GM23248 (cell line): ENCODE data around the gene SPOP. TPM values are rescaled to one million over a fixed set of nuclear protein-coding genes. Genes with fewer than 3 reads are reported as not detected.
A peak's percentile ranks its signal among the peaks of the same experiment; 100 is the strongest.
"Not testable (repeated sequence)": the region's sequence is repeated elsewhere in the genome, so short reads cannot be mapped to it uniquely, and the experiment has no call there.

Experiments used
- DNase-seq: peaks from one replicate; pipeline ENCODE4 v3.0.0-alpha.2; 2015
- H2AFZ ChIP-seq: fragments of 200-600 bp; sonication (generic); 2 replicates; pipeline ENCODE4 v1.6.1; 2016; ENCODE audit warnings: antibody characterized with exemption
- H3F3A ChIP-seq: fragments of 200-600 bp; sonication (generic); 2 replicates; pipeline ENCODE4 v1.6.1; 2016; ENCODE audit warnings: mild to moderate bottlenecking, antibody characterized with exemption, mixed run types; ENCODE audit not compliant: insufficient read depth
- H3K27ac ChIP-seq: fragments of 200-600 bp; sonication (generic); 2 replicates; pipeline ENCODE4 v1.5.1; 2016; ENCODE audit warnings: mild to moderate bottlenecking
- H3K27me3 ChIP-seq: fragments of 200-600 bp; sonication (generic); replicated peaks from 2 replicates; pipeline ENCODE4 v1.6.1; 2016; ENCODE audit warnings: mild to moderate bottlenecking; ENCODE audit not compliant: insufficient read depth
- H3K36me3 ChIP-seq: fragments of 200-600 bp; sonication (generic); 2 replicates; pipeline ENCODE4 v1.6.1; 2016; ENCODE audit warnings: low read depth, mild to moderate bottlenecking
- H3K4me1 ChIP-seq: fragments of 200-600 bp; sonication (generic); 2 replicates; pipeline ENCODE4 v1.6.1; 2016; ENCODE audit warnings: mild to moderate bottlenecking; ENCODE audit not compliant: insufficient read depth
- H3K4me2 ChIP-seq: fragments of 200-600 bp; sonication (generic); one replicate; pipeline ENCODE4 v1.6.1; 2016; ENCODE audit warnings: mild to moderate bottlenecking; ENCODE audit not compliant: unreplicated experiment
- H3K4me3 ChIP-seq: fragments of 200-600 bp; sonication (generic); 2 replicates; pipeline ENCODE4 v1.5.1; 2016; ENCODE audit warnings: mild to moderate bottlenecking
- H3K79me2 ChIP-seq: fragments of 200-600 bp; sonication (generic); 2 replicates; pipeline ENCODE4 v1.6.1; 2016; ENCODE audit warnings: mild to moderate bottlenecking; ENCODE audit not compliant: insufficient read depth
- H3K9ac ChIP-seq: fragments of 200-600 bp; sonication (generic); 2 replicates; pipeline ENCODE4 v1.6.1; 2016; ENCODE audit warnings: mild to moderate bottlenecking
- H3K9me2 ChIP-seq: fragments of 200-600 bp; sonication (generic); 2 replicates; pipeline ENCODE4 v1.6.1; 2016; ENCODE audit warnings: mixed run types, mild to moderate bottlenecking, moderate library complexity; ENCODE audit not compliant: insufficient read depth
- H3K9me3 ChIP-seq: fragments of 200-600 bp; sonication (generic); one replicate; pipeline ENCODE4 v1.6.1; 2017; ENCODE audit warnings: low read depth
- H4K20me1 ChIP-seq: fragments of 200-600 bp; sonication (generic); 2 replicates; pipeline ENCODE4 v1.6.0; 2016; ENCODE audit not compliant: insufficient read depth
- EZH2 ChIP-seq: fragments of 200-600 bp; sonication (generic); IDR thresholded peaks from 2 replicates; pipeline ENCODE4 v1.6.1; 2018; ENCODE audit warnings: antibody characterized with exemption, mild to moderate bottlenecking; ENCODE audit not compliant: insufficient read depth, poor library complexity, severe bottlenecking
- EZH2phosphoT487 ChIP-seq: fragments of 200-600 bp; sonication (generic); IDR thresholded peaks from 2 replicates; pipeline ENCODE4 v1.6.1; 2018; ENCODE audit warnings: antibody characterized with exemption, moderate library complexity, mild to moderate bottlenecking, low read depth; ENCODE audit not compliant: insufficient read depth
- WGBS, 2 experiments: methylation state at CpG; one replicate each; pipeline ENCODE4 v1.1.6; 2015 to 2017; ENCODE audit warnings: low lambda C conversion rate in 2 of 2, low coverage in 1 of 2; ENCODE audit errors: missing lambda C conversion rate in 2 of 2; 5-methylcytosine and 5-hydroxymethylcytosine counted together
- in situ Hi-C: fragments of 300-500 bp; cut with MboI; formaldehyde crosslinking; loops from 2 replicates; pipeline ENCODE4 v1.15.0; 2020
- polyA plus RNA-seq: library from polyadenylated mRNA; unstranded; fragments of >200 nt; fragmentation: Nextera tagmentation; extraction: Ambion mirVana; gene quantifications from 2 replicates; pipeline ENCODE4 v1.2.1, GENCODE V29; 2016
- total RNA-seq: library from RNA; depleted of rRNA; stranded (reverse); fragments of >200 nt; shearing (Covaris generic); gene quantifications from 2 replicates; pipeline ENCODE4 v1.2.3, GENCODE V29; 2014

The SPOP gene
- total and polyA plus RNA-seq, 2 experiments from 2014 or later, result 64.1 to 69.8 TPM

DNA sequence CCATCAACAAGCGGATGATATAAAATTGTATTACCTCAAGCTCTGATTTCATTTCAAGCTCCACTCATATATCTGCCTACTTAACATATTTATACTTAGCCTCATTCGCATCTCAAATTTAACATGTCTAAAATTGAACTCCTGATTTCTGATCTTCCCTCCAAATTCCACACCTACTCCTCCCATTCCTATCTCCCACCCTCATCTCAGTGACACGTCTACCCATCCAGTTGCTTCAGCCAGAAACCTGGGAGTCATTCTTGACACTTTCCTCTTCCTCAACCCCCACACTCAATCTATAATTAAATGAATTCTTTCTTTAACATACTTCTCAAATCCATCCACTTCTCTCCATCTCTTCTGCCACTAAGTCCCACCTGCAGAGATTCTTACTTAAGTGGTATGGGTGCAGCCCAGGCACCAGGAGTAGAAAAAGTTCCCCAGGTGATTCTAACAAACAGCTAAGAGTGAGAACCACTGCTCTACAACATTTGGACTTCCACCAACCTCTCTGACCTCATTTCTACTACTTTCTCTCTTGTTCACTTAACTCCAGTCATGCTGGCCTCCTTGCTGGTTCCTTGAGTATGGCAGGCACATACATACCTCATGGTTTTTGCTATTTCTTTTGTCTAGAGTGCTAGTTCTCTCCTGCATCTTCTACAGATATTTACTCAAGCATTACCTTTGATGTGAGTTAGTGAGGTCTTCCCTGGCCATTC, 18.1 kb downstream of the SPOP start:
- peaks cover 100% of the 10 kb centered on the region for H3K79me2 ChIP-seq
- no peak overlapping the region for H3K9ac ChIP-seq
- no peaks in the 10 kb centered on the region for H3K4me1 ChIP-seq
- H3K4me2 ChIP-seq, result no peak overlapping the region
- H3F3A ChIP-seq, result no peaks in the 10 kb centered on the region
- H3K27me3 ChIP-seq, result no peaks in the 10 kb centered on the region
- peak; percentile 33 for DNase-seq
- no peaks in the 10 kb centered on the region for H3K36me3 ChIP-seq
- TF ChIP-seq EZH2phosphoT487 (no peak), EZH2 (no peak)
- 0 out of 2 replicates have a peak, but pooled peaks cover 11% of the 10 kb centered on the region for H4K20me1 ChIP-seq
- in situ Hi-C loops, result no loop called here
- WGBS, 2 experiments, result 78 to 95% methylated on average over 3 of the region's 3 CpGs
- H3K9me3 ChIP-seq, result no peaks in the 10 kb centered on the region
- no peak overlapping the region for H2AFZ ChIP-seq
- no peak overlapping the region for H3K4me3 ChIP-seq
- no peak overlapping the region for H3K27ac ChIP-seq
- no peaks in the 10 kb centered on the region for H3K9me2 ChIP-seq

DNA sequence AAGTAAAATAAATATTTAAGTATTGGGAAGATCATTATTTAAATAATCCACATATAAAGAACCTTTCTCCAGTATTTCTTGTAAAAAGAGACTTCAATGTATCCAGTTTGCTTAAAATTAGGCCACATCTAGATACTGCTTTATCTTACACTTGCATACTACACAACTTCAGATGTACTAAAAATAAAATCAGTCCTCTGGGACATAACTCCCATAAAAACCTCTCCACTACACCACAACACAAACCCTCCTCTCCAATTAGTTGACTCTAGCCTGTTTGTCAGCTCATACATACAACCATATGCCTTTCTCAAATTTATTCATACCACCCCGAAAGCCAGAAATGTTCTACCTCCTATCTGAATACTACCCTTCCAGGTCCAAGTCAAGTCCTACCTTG, 21.6 kb downstream of the SPOP start:
- Histone ChIP-seq H3K27me3 (no peaks in the 10 kb centered on the region), H3K27ac (no peak overlapping the region), H3F3A (0 out of 2 replicates have a peak, but pooled peaks cover 3% of the 10 kb centered on the region), H3K79me2 (peaks cover 98% of the 10 kb centered on the region), H3K9me3 (no peaks in the 10 kb centered on the region), H3K4me1 (no peaks in the 10 kb centered on the region), H3K9me2 (no peaks in the 10 kb centered on the region), H2AFZ (no peak overlapping the region), H3K4me3 (no peak overlapping the region), H3K36me3 (no peaks in the 10 kb centered on the region), H3K9ac (no peak overlapping the region), H3K4me2 (no peak overlapping the region), H4K20me1 (0 out of 2 replicates have a peak, but pooled peaks cover 7% of the 10 kb centered on the region)
- in situ Hi-C loops, result no loop called here
- TF ChIP-seq EZH2 (no peak), EZH2phosphoT487 (no peak)
- DNase-seq, result no peak
- WGBS, 2 experiments, result 97 to 100% methylated on average over 1 of the region's 1 CpG

DNA sequence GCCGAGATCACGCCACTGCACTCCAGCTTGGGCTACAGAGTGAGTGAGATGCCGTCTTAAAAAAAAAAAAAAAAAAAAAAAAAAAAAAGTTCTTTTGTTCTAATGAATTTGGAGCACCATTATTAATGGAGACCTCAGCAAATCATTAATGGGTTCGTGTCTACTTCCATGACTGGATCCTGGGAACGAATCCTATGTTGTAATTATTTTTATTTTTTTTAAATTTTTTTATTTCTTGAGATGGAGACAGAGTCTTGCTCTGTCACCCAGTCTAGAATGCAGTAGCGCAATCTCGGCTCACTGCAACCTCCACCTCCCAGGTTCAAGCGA, 30.7 kb downstream of the SPOP start:
- in situ Hi-C loops, result no loop called here
- Histone ChIP-seq H3K4me1 (peaks cover 33% of the 10 kb centered on the region), H4K20me1 (no peaks in the 10 kb centered on the region), H3K27ac (peak overlapping the region; percentile 81), H2AFZ (no peak overlapping the region), H3K36me3 (no peaks in the 10 kb centered on the region), H3F3A (peaks cover 43% of the 10 kb centered on the region), H3K79me2 (peaks cover 89% of the 10 kb centered on the region), H3K4me3 (peak overlapping the region; percentile 66; the same call in 1 of the 2 replicates), H3K9ac (no peak overlapping the region), H3K9me2 (no peaks in the 10 kb centered on the region), H3K27me3 (no peaks in the 10 kb centered on the region), H3K4me2 (peak overlapping the region; percentile 84), H3K9me3 (no peaks in the 10 kb centered on the region)
- no peak for DNase-seq
- TF ChIP-seq EZH2phosphoT487 (no peak), EZH2 (no peak)
- 92 to 94% methylated on average over 8 of the region's 8 CpGs for WGBS, 2 experiments

DNA sequence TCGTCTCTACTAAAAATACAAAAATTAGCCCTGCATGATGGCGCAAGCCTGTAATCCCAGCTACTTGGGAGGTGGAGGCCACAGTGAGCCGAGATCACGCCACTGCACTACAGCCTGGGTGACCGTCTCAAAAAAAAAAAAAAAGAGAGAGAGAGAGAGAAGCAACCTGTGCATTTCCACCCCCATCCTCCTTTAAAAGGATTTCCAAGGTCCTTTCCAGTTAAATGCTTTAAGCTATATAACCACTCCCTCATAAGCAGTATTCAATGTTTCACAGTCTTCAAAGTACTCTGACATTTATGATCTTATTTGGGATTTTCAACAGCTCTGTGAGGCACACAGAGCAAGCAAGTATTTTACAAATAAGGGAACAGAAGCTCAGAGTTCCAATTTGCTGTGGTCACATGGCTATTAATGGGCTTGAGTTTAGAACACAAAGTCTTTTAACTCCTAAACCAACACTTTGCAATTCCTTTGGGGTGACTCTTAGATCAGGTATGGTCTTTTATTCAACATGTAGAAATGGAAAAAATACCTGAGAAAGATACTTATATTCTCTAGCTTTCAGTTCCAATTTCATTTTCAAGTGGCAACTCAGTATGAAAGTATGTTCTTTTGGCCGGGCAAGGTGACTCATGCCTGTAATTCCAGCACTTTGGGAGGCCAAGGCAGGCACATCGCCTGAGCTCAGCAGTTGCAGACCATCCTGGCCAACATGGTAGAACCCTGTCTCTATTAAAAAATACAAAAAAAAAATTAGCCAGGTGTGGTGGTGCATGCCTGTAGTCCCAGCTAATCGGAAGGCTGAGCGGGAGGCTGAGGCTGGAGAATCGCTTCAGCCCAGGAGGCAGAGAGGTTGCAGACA, 31.3 kb downstream of the SPOP start:
- H3F3A ChIP-seq, result peaks cover 43% of the 10 kb centered on the region
- DNase-seq, result peak; percentile 84
- H3K27me3 ChIP-seq, result no peaks in the 10 kb centered on the region
- peak overlapping the region; percentile 84 for H3K4me2 ChIP-seq
- H3K79me2 ChIP-seq, result peaks cover 89% of the 10 kb centered on the region
- TF ChIP-seq EZH2 (no peak), EZH2phosphoT487 (no peak)
- peak overlapping the region; percentile 64 for H3K9ac ChIP-seq
- no peaks in the 10 kb centered on the region for H4K20me1 ChIP-seq
- H3K4me3 ChIP-seq, result peak overlapping the region; percentile 66
- peaks cover 33% of the 10 kb centered on the region for H3K4me1 ChIP-seq
- in situ Hi-C loops, result no loop called here
- H3K9me2 ChIP-seq, result no peaks in the 10 kb centered on the region
- no peaks in the 10 kb centered on the region for H3K9me3 ChIP-seq
- H3K36me3 ChIP-seq, result no peaks in the 10 kb centered on the region
- 50 to 54% methylated on average over 10 of the region's 10 CpGs for WGBS, 2 experiments
- H3K27ac ChIP-seq, result peak overlapping the region; percentile 81
- H2AFZ ChIP-seq, result 0 out of 2 replicates have a peak overlapping the region, but pooled peaks have one; percentile 0

- H3K9me2 ChIP-seq, H3K27me3 ChIP-seq, DNase-seq, H3K9me3 ChIP-seq, H4K20me1 ChIP-seq, in situ Hi-C loops, H3K36me3 ChIP-seq: not testable (repeated sequence)
- Histone ChIP-seq H3F3A (peaks cover 43% of the 10 kb centered on the region), H3K9ac (peak overlapping the region; percentile 64; the same call in 1 of the 2 replicates), H3K4me2 (peak overlapping the region; percentile 84), H3K27ac (peak overlapping the region; percentile 81), H3K4me1 (peaks cover 33% of the 10 kb centered on the region), H3K4me3 (peak overlapping the region; percentile 66), H2AFZ (0 out of 2 replicates have a peak overlapping the region, but pooled peaks have one; percentile 0), H3K79me2 (peaks cover 89% of the 10 kb centered on the region)
- WGBS, 2 experiments, result 88 to 100% methylated on average over 1 of the region's 1 CpG
Measured at GRCh38 chr17:49646056-49646390, 31.9 kb downstream of the SPOP start.
